Endothelial cell of umbilical vein (primary cell): ENCODE data around the gene CALCOCO2.

Experiments used
- CTCF ChIP-seq, 2 donors: IDR thresholded peaks; 1 replicate in 1 of 2; 2 replicates in 1 of 2; pipeline ENCODE4 v1.5.1; 2011; ENCODE audit warnings: low read length in 2 of 2, mild to moderate bottlenecking in 2 of 2, moderate library complexity in 2 of 2, control low read depth in 1 of 2, inconsistent platforms in 1 of 2, low read depth in 1 of 2; ENCODE audit not compliant: insufficient read depth in 1 of 2; ENCODE audit errors: extremely low read depth in 1 of 2
- EZH2 ChIP-seq: IDR thresholded peaks from 2 replicates; pipeline ENCODE4 v1.6.1; 2012; ENCODE audit warnings: borderline replicate concordance, low read depth, mild to moderate bottlenecking, moderate library complexity, low read length, inconsistent platforms; ENCODE audit not compliant: severe bottlenecking
- FOS ChIP-seq: IDR thresholded peaks from 2 replicates; pipeline ENCODE4 v1.6.1; 2011; ENCODE audit warnings: mild to moderate bottlenecking, low read length, moderate library complexity, borderline replicate concordance; ENCODE audit not compliant: insufficient read depth
- MYC ChIP-seq: IDR thresholded peaks from one replicate; pipeline ENCODE4 v1.6.1; 2011; ENCODE audit warnings: mild to moderate bottlenecking, low read depth, low read length
- POLR2A ChIP-seq: IDR thresholded peaks from 2 replicates; pipeline ENCODE4 v1.6.1; 2012; ENCODE audit warnings: low read depth, mild to moderate bottlenecking, control low read depth, low read length
- POLR2AphosphoS5 ChIP-seq: IDR thresholded peaks from 2 replicates; pipeline ENCODE4 v1.6.1; 2012; ENCODE audit warnings: low read depth, mild to moderate bottlenecking, control low read depth, low read length, moderate library complexity; ENCODE audit not compliant: insufficient read depth
- TF ChIP-seq, protein P1 (sequence below): IDR thresholded peaks from 2 replicates; pipeline ENCODE4 v1.6.1; 2011; ENCODE audit not compliant: insufficient read depth, insufficient read length

DNA sequence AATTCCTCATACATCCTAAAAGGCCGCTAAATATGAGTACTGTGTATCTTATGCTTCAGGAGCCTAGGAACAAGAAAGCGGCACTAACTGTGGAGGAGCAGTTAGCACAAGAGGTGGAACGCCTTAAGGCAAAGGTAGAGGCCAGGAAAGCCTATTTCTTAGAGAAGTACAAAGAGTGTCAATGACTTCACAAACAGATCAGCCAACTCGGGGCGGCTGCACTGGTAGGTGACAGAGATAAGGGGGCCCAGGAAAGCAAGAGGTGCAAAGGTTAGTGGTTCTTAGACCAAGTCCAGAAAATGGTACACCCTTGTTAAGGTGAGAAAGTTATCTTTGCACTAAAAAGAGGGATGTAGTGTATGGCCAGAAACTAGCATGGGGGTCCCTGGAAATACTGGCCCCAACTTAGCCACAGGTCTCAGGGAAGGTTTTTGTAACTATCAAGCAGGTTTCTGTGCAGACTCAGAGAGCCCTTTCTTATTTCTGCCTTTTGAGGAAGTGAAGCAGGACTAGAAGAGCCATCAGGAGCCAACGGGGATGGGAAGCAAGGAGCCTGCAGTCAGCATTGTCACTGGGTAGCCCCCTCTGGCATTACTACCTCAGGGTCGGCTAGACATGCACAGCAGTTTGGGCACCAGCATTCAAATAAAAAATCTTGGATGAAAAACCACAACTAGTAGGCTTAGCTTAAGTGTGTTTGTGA is 24.1 kb downstream of the CALCOCO2 start:
- TF ChIP-seq CTCF (IDR thresholded peaks at IDR 0.05; ENCODE audit: extremely low read depth in 1 of 2, insufficient read depth in 1 of 2, low read depth in 1 of 2, low read length in 2 of 2) (no peak), POLR2A (no peak), POLR2AphosphoS5 (no peak), EZH2 (no peak), MYC (no peak), FOS (no peak)
- TF ChIP-seq, protein P1, sequence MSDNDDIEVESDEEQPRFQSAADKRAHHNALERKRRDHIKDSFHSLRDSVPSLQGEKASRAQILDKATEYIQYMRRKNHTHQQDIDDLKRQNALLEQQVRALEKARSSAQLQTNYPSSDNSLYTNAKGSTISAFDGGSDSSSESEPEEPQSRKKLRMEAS = no peak
